Uterus (tissue), 2 donors: ENCODE results near the gene HCN4.

Experiments used
- CTCF ChIP-seq, 4 experiments: fragments of 200-600 bp in 2 of 4; fragments of 450-650 bp in 2 of 4; sonication (generic) in 2 of 4; IDR thresholded peaks; one replicate each; pipeline ENCODE4 v1.5.1; 2016 to 2019; ENCODE audit warnings: antibody characterized with exemption in 4 of 4, mild to moderate bottlenecking in 2 of 4, moderate library complexity in 1 of 4
- POLR2A ChIP-seq, 2 donors: fragments of 450-650 bp; IDR thresholded peaks; one replicate each; pipeline ENCODE4 v1.6.1; 2016; ENCODE audit warnings: antibody characterized with exemption in 2 of 2, mild to moderate bottlenecking in 1 of 2, moderate library complexity in 1 of 2

- no peak for TF ChIP-seq POLR2A (IDR thresholded peaks at IDR 0.05)
- TF ChIP-seq CTCF (IDR thresholded peaks at IDR 0.05) = no peak
Measured at GRCh38 chr15:73366766-73367623, 1.8 kb downstream of the HCN4 start.
